Neural progenitor cell (in vitro differentiated cells): ENCODE measurements around the gene TLK2.

Experiments
- EZH2 ChIP-seq: fragments of 200-600 bp; sonication (generic); IDR thresholded peaks from 2 replicates; pipeline ENCODE4 v1.6.1; 2017; ENCODE audit warnings: antibody characterized with exemption, mild to moderate bottlenecking, moderate library complexity
- EZH2phosphoT487 ChIP-seq: fragments of 200-600 bp; sonication (generic); IDR thresholded peaks from 2 replicates; pipeline ENCODE4 v1.6.1; 2017; ENCODE audit warnings: antibody characterized with exemption
- TF ChIP-seq, protein P1 (sequence below): fragments of 200-600 bp; sonication (generic); IDR thresholded peaks from 2 replicates; pipeline ENCODE4 v1.5.1; 2017; ENCODE audit warnings: antibody characterized with exemption, mild to moderate bottlenecking

- TF ChIP-seq, protein P1, sequence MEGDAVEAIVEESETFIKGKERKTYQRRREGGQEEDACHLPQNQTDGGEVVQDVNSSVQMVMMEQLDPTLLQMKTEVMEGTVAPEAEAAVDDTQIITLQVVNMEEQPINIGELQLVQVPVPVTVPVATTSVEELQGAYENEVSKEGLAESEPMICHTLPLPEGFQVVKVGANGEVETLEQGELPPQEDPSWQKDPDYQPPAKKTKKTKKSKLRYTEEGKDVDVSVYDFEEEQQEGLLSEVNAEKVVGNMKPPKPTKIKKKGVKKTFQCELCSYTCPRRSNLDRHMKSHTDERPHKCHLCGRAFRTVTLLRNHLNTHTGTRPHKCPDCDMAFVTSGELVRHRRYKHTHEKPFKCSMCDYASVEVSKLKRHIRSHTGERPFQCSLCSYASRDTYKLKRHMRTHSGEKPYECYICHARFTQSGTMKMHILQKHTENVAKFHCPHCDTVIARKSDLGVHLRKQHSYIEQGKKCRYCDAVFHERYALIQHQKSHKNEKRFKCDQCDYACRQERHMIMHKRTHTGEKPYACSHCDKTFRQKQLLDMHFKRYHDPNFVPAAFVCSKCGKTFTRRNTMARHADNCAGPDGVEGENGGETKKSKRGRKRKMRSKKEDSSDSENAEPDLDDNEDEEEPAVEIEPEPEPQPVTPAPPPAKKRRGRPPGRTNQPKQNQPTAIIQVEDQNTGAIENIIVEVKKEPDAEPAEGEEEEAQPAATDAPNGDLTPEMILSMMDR, result no peak
- no peak for TF ChIP-seq EZH2
- TF ChIP-seq EZH2phosphoT487, result no peak
Observed at GRCh38 chr17:62611728-62612127, 133.1 kb downstream of the TLK2 start.
